ENCODE results near the gene MLST8.
A peak's percentile ranks its signal among the peaks of the same experiment; 100 is the strongest.

MLST8 gene

DNA sequence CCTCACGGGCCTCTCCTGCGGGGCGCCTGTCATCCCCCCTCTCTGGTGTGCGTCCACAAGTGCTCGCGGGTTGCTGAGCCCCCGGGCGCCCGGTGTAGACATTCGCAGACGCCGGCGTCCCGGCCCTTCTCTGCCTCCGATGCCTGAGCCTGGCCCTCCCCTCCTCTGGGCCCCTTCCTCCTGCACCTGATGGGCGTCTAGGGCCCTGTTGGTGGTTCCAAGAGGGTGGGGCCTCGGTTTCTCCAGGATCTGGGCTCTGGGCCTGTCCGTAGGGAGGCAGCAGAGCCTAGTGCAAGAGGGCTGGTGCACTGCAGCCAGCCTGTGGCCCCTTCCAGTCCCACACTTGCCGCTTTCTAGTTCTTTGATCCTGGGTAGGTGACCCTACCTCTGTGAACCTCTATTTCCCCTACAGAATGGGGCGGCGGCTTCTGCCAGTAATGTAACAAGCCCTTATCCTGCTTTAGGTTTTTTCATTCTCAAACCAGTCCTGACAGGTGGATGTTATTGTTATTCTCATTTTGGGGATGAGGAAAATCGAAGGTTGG, 18.8 kb downstream of the MLST8 start:
- Histone ChIP-seq H3K4me3 (ENCODE audit: low read depth, low read length, poor library complexity, severe bottlenecking) (peak overlapping the region; percentile 96), H3K79me2 (ENCODE audit: insufficient read depth, low read length) (peaks cover 18% of the 10 kb centered on the region), H4K20me1 (ENCODE audit: insufficient read depth, low read length) (no peaks in the 10 kb centered on the region), H2AFZ (ENCODE audit: low read length) (no peak overlapping the region), H3K4me2 (ENCODE audit: low read length) (peak overlapping the region; percentile 96), H3K9me2 (ENCODE audit: low read depth, low read length) (no peaks in the 10 kb centered on the region), H3F3A (ENCODE audit: insufficient read depth, low read length) (no peaks in the 10 kb centered on the region), H3K4me1 (ENCODE audit: insufficient read depth, low read length, severe bottlenecking) (peaks cover 21% of the 10 kb centered on the region), H3K36me3 (ENCODE audit: insufficient read depth, low read length) (peaks cover 13% of the 10 kb centered on the region; the same call in 1 of the 2 replicates), H3K27me3 (ENCODE audit: insufficient read depth, low read length) (no peaks in the 10 kb centered on the region), H3K9me3 (ENCODE audit: low read length) (no peaks in the 10 kb centered on the region), H3K27ac (ENCODE audit: low read depth, low read length, poor library complexity, severe bottlenecking) (peak overlapping the region; percentile 73), H3K9ac (ENCODE audit: low read length) (peak overlapping the region; percentile 93)
- TF ChIP-seq, protein P1, sequence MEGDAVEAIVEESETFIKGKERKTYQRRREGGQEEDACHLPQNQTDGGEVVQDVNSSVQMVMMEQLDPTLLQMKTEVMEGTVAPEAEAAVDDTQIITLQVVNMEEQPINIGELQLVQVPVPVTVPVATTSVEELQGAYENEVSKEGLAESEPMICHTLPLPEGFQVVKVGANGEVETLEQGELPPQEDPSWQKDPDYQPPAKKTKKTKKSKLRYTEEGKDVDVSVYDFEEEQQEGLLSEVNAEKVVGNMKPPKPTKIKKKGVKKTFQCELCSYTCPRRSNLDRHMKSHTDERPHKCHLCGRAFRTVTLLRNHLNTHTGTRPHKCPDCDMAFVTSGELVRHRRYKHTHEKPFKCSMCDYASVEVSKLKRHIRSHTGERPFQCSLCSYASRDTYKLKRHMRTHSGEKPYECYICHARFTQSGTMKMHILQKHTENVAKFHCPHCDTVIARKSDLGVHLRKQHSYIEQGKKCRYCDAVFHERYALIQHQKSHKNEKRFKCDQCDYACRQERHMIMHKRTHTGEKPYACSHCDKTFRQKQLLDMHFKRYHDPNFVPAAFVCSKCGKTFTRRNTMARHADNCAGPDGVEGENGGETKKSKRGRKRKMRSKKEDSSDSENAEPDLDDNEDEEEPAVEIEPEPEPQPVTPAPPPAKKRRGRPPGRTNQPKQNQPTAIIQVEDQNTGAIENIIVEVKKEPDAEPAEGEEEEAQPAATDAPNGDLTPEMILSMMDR (IDR thresholded peaks at IDR 0.05; ENCODE audit: low read length) = no peak
- TF ChIP-seq EZH2 (IDR thresholded peaks at IDR 0.05; ENCODE audit: borderline replicate concordance, low read length) = no peak

DNA sequence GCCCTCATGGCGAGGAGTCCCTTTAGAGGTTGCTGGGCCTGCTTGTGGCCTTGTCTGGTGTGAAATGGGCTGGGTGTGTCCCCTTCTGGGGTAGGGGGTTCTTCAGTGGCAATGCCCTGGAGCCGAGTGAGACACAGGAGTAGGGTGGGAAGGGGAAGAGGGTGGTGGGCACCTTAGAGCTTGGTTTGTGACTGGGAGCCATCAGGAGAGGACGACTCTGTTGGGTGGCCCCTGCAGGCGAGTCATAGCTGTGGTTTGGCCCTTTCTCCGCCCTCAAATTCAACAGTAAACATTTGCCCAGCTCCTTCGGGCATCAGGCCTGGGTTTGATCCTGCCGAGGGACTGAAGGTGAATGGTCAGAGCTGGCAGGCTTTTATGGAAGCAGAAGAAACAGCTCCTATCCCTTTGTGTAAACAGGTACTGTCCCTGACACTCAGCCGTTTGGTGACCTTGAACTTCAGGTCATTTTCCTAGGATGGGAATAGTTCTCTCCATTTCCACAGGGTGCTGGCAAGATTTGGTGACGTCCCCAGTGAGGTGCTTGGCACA, 21.1 kb downstream of the MLST8 start:
- no peaks in the 10 kb centered on the region for H3K9me3 ChIP-seq (ENCODE audit: low read length)
- H3K4me3 ChIP-seq (ENCODE audit: low read depth, low read length, poor library complexity, severe bottlenecking) = no peak overlapping the region
- H3K4me1 ChIP-seq (ENCODE audit: insufficient read depth, low read length, severe bottlenecking) = peaks cover 21% of the 10 kb centered on the region
- no peak for TF ChIP-seq EZH2 (IDR thresholded peaks at IDR 0.05; ENCODE audit: borderline replicate concordance, low read length)
- TF ChIP-seq, protein P1 (IDR thresholded peaks at IDR 0.05; ENCODE audit: low read length) = no peak
- no peak overlapping the region; the same call in 1 of the 2 replicates for H3K9ac ChIP-seq (ENCODE audit: low read length)
- no peak overlapping the region for H2AFZ ChIP-seq (ENCODE audit: low read length)
- no peaks in the 10 kb centered on the region for H3K9me2 ChIP-seq (ENCODE audit: low read depth, low read length)
- no peaks in the 10 kb centered on the region for H4K20me1 ChIP-seq (ENCODE audit: insufficient read depth, low read length)
- no peaks in the 10 kb centered on the region for H3K27me3 ChIP-seq (ENCODE audit: insufficient read depth, low read length)
- no peak overlapping the region for H3K27ac ChIP-seq (ENCODE audit: low read depth, low read length, poor library complexity, severe bottlenecking)
- no peaks in the 10 kb centered on the region for H3F3A ChIP-seq (ENCODE audit: insufficient read depth, low read length)
- H3K79me2 ChIP-seq (ENCODE audit: insufficient read depth, low read length) = peaks cover 18% of the 10 kb centered on the region
- peak overlapping the region; percentile 16; the same call in 1 of the 2 replicates for H3K4me2 ChIP-seq (ENCODE audit: low read length)
- peaks cover 32% of the 10 kb centered on the region for H3K36me3 ChIP-seq (ENCODE audit: insufficient read depth, low read length)

DNA sequence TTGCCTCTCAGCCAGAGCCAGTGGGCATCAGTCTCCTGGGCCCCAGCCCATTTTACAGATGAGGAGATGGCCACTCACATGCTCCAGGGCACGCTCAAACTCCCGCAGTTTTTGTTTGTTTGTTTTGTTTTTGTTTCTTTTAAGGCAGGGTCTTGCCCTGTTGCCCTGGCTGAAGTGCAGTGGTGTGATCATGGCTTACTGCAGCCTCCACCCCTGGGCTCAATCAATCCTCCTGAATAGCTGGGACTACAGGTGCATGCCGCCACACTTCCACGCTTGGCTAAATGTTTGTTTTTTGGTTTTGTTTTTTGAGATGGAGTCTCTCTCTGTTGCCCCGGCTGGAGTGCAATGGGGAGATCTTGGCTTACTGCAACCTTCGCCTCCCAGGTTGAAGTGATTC, 21.7 kb downstream of the MLST8 start:
- peaks cover 38% of the 10 kb centered on the region for H3K36me3 ChIP-seq (ENCODE audit: insufficient read depth, low read length)
- no peak overlapping the region for H3K4me3 ChIP-seq (ENCODE audit: low read depth, low read length, poor library complexity, severe bottlenecking)
- H3F3A ChIP-seq (ENCODE audit: insufficient read depth, low read length) = no peaks in the 10 kb centered on the region
- H3K9ac ChIP-seq (ENCODE audit: low read length) = no peak overlapping the region
- no peak overlapping the region for H2AFZ ChIP-seq (ENCODE audit: low read length)
- H3K27ac ChIP-seq (ENCODE audit: low read depth, low read length, poor library complexity, severe bottlenecking) = no peak overlapping the region
- H3K9me3 ChIP-seq (ENCODE audit: low read length) = no peaks in the 10 kb centered on the region
- TF ChIP-seq, protein P1 (IDR thresholded peaks at IDR 0.05; ENCODE audit: low read length) = no peak
- no peak for TF ChIP-seq EZH2 (IDR thresholded peaks at IDR 0.05; ENCODE audit: borderline replicate concordance, low read length)
- H3K4me2 ChIP-seq (ENCODE audit: low read length) = no peak overlapping the region
- H4K20me1 ChIP-seq (ENCODE audit: insufficient read depth, low read length) = no peaks in the 10 kb centered on the region
- no peaks in the 10 kb centered on the region for H3K9me2 ChIP-seq (ENCODE audit: low read depth, low read length)
- H3K27me3 ChIP-seq (ENCODE audit: insufficient read depth, low read length) = no peaks in the 10 kb centered on the region
- peaks cover 18% of the 10 kb centered on the region for H3K79me2 ChIP-seq (ENCODE audit: insufficient read depth, low read length)
- peaks cover 21% of the 10 kb centered on the region for H3K4me1 ChIP-seq (ENCODE audit: insufficient read depth, low read length, severe bottlenecking)

Data from OCI-LY1 (cell line).